K562 (cell line): ENCODE data around the gene MYO3B.

Experiments
- CTCF ChIP-seq, 3 experiments: IDR thresholded peaks in 2 of 3; conservative IDR thresholded peaks in 1 of 3; 2 replicates each; pipeline ENCODE4 v1.5.1; 2011 to 2012; ENCODE audit warnings: low read length in 3 of 3, mild to moderate bottlenecking in 3 of 3, control low read depth in 2 of 3, improper control_type of control experiment in 1 of 3, inconsistent platforms in 1 of 3, low read depth in 1 of 3, mixed read lengths in 1 of 3, moderate library complexity in 1 of 3; ENCODE audit not compliant: insufficient read depth in 2 of 3
- DDX20 ChIP-seq: fragments of 450-650 bp; IDR thresholded peaks from 2 replicates; pipeline ENCODE4 v1.6.1; 2016; ENCODE audit warnings: missing genetic modification characterization, low read depth, mild to moderate bottlenecking, missing compliant biosample characterization, moderate library complexity
- ETV6 ChIP-seq, 3 experiments: fragments of 150-350 bp in 1 of 3; sonication (generic) in 1 of 3; formaldehyde crosslinking in 1 of 3; IDR thresholded peaks; 2 replicates each; pipeline versions ENCODE4 v1.6.1 to v1.8.0; 2014 to 2022; ENCODE audit warnings: borderline replicate concordance in 2 of 3, low read depth in 2 of 3, antibody characterized with exemption in 1 of 3, low read length in 1 of 3, mild to moderate bottlenecking in 1 of 3, missing genetic modification reagents in 1 of 3
- RAD51 ChIP-seq: fragments of 450-650 bp; IDR thresholded peaks from 2 replicates; pipeline ENCODE4 v1.7.1; 2016; ENCODE audit warnings: low read depth, mild to moderate bottlenecking, borderline replicate concordance
- RFX5 ChIP-seq: IDR thresholded peaks from 2 replicates; pipeline ENCODE4 v1.6.1; 2011; ENCODE audit warnings: low read depth, mild to moderate bottlenecking, improper control_type of control experiment, low read length

GRCh38 chr2:170321526-170321925 lies 143.6 kb downstream of the MYO3B start:
- TF ChIP-seq DDX20 (no peak), CTCF (IDR thresholded peaks at IDR 0.05 in 2 of 3, conservative IDR thresholded peaks at IDR 0.05 in 1 of 3; ENCODE audit: insufficient read depth in 2 of 3, low read depth in 1 of 3, low read length in 3 of 3) (no peak), RFX5 (no peak), ETV6 (IDR thresholded peaks at IDR 0.05; ENCODE audit: borderline replicate concordance in 1 of 2, low read depth in 2 of 2, low read length in 1 of 2) (no peak), ETV6 (CRISPR knock-in tag; IDR thresholded peaks at IDR 0.05; ENCODE audit: borderline replicate concordance) (no peak), RAD51 (no peak)
